Endometrial microvascular endothelial cells (primary cell): ENCODE results near the gene SMARCD1. TPM values are rescaled to one million over a fixed set of nuclear protein-coding genes. Genes with fewer than 3 reads are reported as not detected.
"Not testable (repeated sequence)": the region's sequence is repeated elsewhere in the genome, so short reads cannot be mapped to it uniquely, and the experiment has no call there.

ENCODE experiments used
- in situ Hi-C: cut with HindIII; loops from 2 replicates; pipeline ENCODE4 v1.10.0; 2017; ENCODE audit warnings: low sequenced_read_pairs, low pct_unique_long_range_greater_than_20kb; ENCODE audit errors: inconsistent ontology term
- total RNA-seq: library from RNA; depleted of rRNA; stranded (reverse); fragments of >200 nt; gene quantifications from one replicate; pipeline ENCODE4 v1.2.3, GENCODE V29; 2015; ENCODE audit errors: inconsistent ontology term

The SMARCD1 gene
- total RNA-seq, 1 donor from 2014 or later, result 56.8 TPM

- in situ Hi-C loops, result no loop called here
Observed at GRCh38 chr12:50072198-50072907, 12.8 kb upstream of the SMARCD1 start.

GRCh38 chr12:50073206-50073605 lies 11.9 kb upstream of the SMARCD1 start:
- in situ Hi-C loops, result no loop called here

- in situ Hi-C loops, result no loop called here
Observed at GRCh38 chr12:50073712-50074111, 11.4 kb upstream of the SMARCD1 start.

- in situ Hi-C loops, result no loop called here
Observed at GRCh38 chr12:50074936-50075807, 10.0 kb upstream of the SMARCD1 start.

- in situ Hi-C loops, result no loop called here
Observed at GRCh38 chr12:50075808-50076170, 9.4 kb upstream of the SMARCD1 start.

- in situ Hi-C loops, result no loop called here
Observed at GRCh38 chr12:50077099-50077498, 8.0 kb upstream of the SMARCD1 start.

GRCh38 chr12:50078281-50078680 lies 6.9 kb upstream of the SMARCD1 start:
- in situ Hi-C loops, result no loop called here

- in situ Hi-C loops, result no loop called here
Observed at GRCh38 chr12:50079771-50080170, 5.4 kb upstream of the SMARCD1 start.

- in situ Hi-C loops, result no loop called here
Observed at GRCh38 chr12:50081096-50081808, 3.9 kb upstream of the SMARCD1 start.

GRCh38 chr12:50082644-50083043 lies 2.5 kb upstream of the SMARCD1 start:
- in situ Hi-C loops, result no loop called here

GRCh38 chr12:50083301-50083700 lies 1.8 kb upstream of the SMARCD1 start:
- in situ Hi-C loops, result no loop called here

GRCh38 chr12:50084409-50084774 lies 750 bp upstream of the SMARCD1 start:
- in situ Hi-C loops, result not testable (repeated sequence)

GRCh38 chr12:50085615-50086072 lies 502 bp downstream of the SMARCD1 start:
- in situ Hi-C loops, result no loop called here

- in situ Hi-C loops, result no loop called here
Observed at GRCh38 chr12:50086148-50086547, 1.0 kb downstream of the SMARCD1 start.

GRCh38 chr12:50087151-50087550 lies 2.0 kb downstream of the SMARCD1 start:
- in situ Hi-C loops, result no loop called here

GRCh38 chr12:50087995-50088394 lies 2.9 kb downstream of the SMARCD1 start:
- in situ Hi-C loops, result no loop called here

GRCh38 chr12:50088577-50089335 lies 3.6 kb downstream of the SMARCD1 start:
- in situ Hi-C loops, result no loop called here

- in situ Hi-C loops, result no loop called here
Observed at GRCh38 chr12:50089730-50090129, 4.6 kb downstream of the SMARCD1 start.

- in situ Hi-C loops, result no loop called here
Observed at GRCh38 chr12:50090391-50090790, 5.2 kb downstream of the SMARCD1 start.
